Astrocyte (in vitro differentiated cells and primary cell): ENCODE results near the gene TSPAN32. TPM values are rescaled to one million over a fixed set of nuclear protein-coding genes. Genes with fewer than 3 reads are reported as not detected.

ENCODE experiments used
- DNase-seq: peaks from one replicate; pipeline ENCODE4 v3.0.0-alpha.2; 2010; ENCODE audit warnings: low read depth
- FAIRE-seq: peaks from 2 replicates; lab custom pipeline; 2011; peaks lifted over from hg19 to GRCh38; lab: Jason Lieb, UNC
- H2AFZ ChIP-seq: 2 replicates; pipeline ENCODE4 v1.6.0; 2012; ENCODE audit warnings: low read depth, low read length, inconsistent platforms
- H3K27ac ChIP-seq: 2 replicates; pipeline ENCODE4 v1.5.1; 2011; ENCODE audit warnings: low read depth, low read length, inconsistent platforms
- H3K27me3 ChIP-seq: 2 replicates; pipeline ENCODE4 v1.6.0; 2011; ENCODE audit warnings: low read length, inconsistent platforms; ENCODE audit not compliant: insufficient read depth
- H3K36me3 ChIP-seq: 2 replicates; pipeline ENCODE4 v1.5.1; 2011; ENCODE audit warnings: low read length, inconsistent platforms; ENCODE audit not compliant: insufficient read depth
- H3K4me1 ChIP-seq: 2 replicates; pipeline ENCODE4 v1.5.1; 2011; ENCODE audit warnings: low read length, inconsistent platforms; ENCODE audit not compliant: insufficient read depth
- H3K4me2 ChIP-seq: 2 replicates; pipeline ENCODE4 v1.6.0; 2012; ENCODE audit warnings: low read length, inconsistent platforms
- H3K4me3 ChIP-seq: 2 replicates; pipeline ENCODE4 v1.5.1; 2011; ENCODE audit warnings: low read depth, mild to moderate bottlenecking, low read length, inconsistent platforms; ENCODE audit not compliant: insufficient read depth
- H3K79me2 ChIP-seq: 2 replicates; pipeline ENCODE4 v1.6.0; 2012; ENCODE audit warnings: mild to moderate bottlenecking, low read length, inconsistent platforms; ENCODE audit not compliant: insufficient read depth
- H3K9ac ChIP-seq: 2 replicates; pipeline ENCODE4 v1.6.0; 2012; ENCODE audit warnings: mild to moderate bottlenecking, low read length, inconsistent platforms
- H3K9me3 ChIP-seq: 2 replicates; pipeline ENCODE4 v1.5.1; 2012; ENCODE audit warnings: low read depth, mild to moderate bottlenecking, low read length, inconsistent platforms; ENCODE audit not compliant: insufficient read depth
- H4K20me1 ChIP-seq: 2 replicates; pipeline ENCODE4 v1.6.0; 2012; ENCODE audit warnings: low read length, inconsistent platforms; ENCODE audit not compliant: insufficient read depth
- H3K27ac Mint-ChIP-seq: one replicate; pipeline ENCODE4 v1.8.0; 2021; ENCODE audit warnings: mild to moderate bottlenecking, mixed read lengths; ENCODE audit not compliant: unreplicated experiment
- H3K27me3 Mint-ChIP-seq: one replicate; pipeline ENCODE4 v1.8.0; 2021; ENCODE audit warnings: low read depth, mixed read lengths; ENCODE audit not compliant: unreplicated experiment
- H3K36me3 Mint-ChIP-seq: one replicate; pipeline ENCODE4 v1.8.0; 2021; ENCODE audit warnings: low read depth, mixed read lengths; ENCODE audit not compliant: unreplicated experiment
- H3K4me1 Mint-ChIP-seq: one replicate; pipeline ENCODE4 v1.8.0; 2021; ENCODE audit warnings: low read depth, mixed read lengths; ENCODE audit not compliant: unreplicated experiment
- H3K4me3 Mint-ChIP-seq: one replicate; pipeline ENCODE4 v1.8.0; 2021; ENCODE audit warnings: mild to moderate bottlenecking, moderate library complexity, mixed read lengths; ENCODE audit not compliant: unreplicated experiment
- H3K9me3 Mint-ChIP-seq: one replicate; pipeline ENCODE4 v1.8.0; 2021; ENCODE audit warnings: mild to moderate bottlenecking, mixed read lengths; ENCODE audit not compliant: unreplicated experiment
- EZH2 ChIP-seq: IDR thresholded peaks from 2 replicates; pipeline ENCODE4 v1.6.1; 2012; ENCODE audit warnings: mild to moderate bottlenecking, low read length, inconsistent platforms; ENCODE audit not compliant: insufficient read depth
- total RNA-seq: library from RNA; stranded (reverse); gene quantifications from 2 replicates; pipeline ENCODE4 v1.2.1, GENCODE V29; 2021
- TF ChIP-seq, protein P1 (sequence below): IDR thresholded peaks from 2 replicates; pipeline ENCODE4 v1.5.1; 2011; ENCODE audit warnings: low read depth, mild to moderate bottlenecking, inconsistent platforms, low read length, moderate library complexity; ENCODE audit not compliant: insufficient read depth

Gene TSPAN32
- total RNA-seq, 1 donor from 2014 or later, result not detected

DNA sequence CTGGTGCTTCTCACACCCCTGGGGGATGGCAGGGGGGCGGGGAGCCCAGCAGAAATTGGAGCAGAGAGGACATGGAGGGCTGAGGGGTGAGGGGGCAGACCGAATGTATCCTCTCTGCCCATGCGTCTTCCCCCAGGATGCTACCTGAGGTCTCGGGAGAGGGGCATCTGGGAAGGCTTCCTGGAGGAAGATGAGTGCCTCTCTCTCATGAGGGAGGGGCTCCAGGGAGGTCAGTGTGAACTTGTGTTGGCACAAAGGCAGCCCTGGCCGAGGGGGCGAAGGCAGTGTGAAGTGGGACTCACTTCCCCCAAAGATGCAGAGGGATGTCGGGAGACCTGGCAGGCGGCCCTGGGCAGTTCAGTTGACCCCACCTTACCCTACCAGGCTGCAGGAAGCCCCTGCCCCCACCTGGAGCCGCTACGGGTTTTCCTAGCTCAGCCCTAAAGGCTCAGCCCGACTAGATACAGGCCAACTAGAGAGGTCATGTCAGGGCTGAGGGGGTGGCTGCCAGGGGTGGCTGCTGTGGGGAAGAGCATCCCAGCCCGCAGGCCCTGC lies 41.8 kb upstream of the TSPAN32 start:
- H3K4me1 Mint-ChIP-seq, result no peaks in the 10 kb centered on the region
- no peak for DNase-seq

DNA sequence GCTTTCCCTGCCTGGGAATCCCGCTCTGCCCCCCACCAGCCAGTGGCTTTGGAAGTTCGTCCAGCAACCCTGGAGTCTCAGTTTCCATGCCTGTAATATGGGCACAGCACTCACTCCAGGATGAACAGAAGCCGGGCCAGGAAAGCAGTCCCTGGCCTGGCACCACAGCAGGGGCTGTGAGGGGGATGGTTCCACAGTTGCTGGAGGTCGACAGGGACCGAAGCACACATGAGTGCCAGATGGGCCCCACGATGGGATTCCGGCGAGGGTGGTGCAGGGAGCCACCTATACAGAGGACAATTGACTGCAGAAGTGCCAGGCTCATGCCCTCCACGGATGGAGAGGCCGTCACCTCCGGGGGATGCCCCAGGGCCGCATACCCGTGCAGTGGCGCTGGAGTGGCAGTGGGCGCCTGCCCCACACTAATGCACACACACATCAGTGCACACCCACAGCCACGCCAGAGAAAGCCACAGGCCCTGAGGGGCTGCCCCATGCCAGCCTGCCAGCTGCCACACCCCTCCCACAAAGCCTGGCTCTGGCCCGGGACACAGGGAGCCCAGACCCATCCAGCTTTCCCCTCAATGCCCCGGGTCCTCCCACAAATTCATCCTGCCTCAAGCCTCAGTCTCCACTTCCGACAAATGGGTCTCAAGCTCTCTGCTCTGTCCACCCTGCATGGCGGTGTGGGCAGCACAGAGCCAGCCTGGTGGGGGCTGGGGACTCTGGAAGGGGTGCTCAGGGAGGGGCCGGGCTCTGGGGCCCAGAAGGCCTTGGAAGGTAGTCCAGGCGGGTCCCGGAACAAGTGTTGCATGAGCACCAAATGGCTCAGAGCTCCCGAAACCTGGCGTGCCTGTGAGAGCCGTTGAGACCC lies 41.1 kb upstream of the TSPAN32 start:
- H3K4me1 ChIP-seq, result no peaks in the 10 kb centered on the region
- H3K4me3 Mint-ChIP-seq, result no peak overlapping the region
- H3K9ac ChIP-seq, result no peak overlapping the region
- H3K9me3 Mint-ChIP-seq, result no peaks in the 10 kb centered on the region
- H3K4me3 ChIP-seq, result no peak overlapping the region
- H3K36me3 Mint-ChIP-seq, result no peaks in the 10 kb centered on the region
- H3K4me1 Mint-ChIP-seq, result no peaks in the 10 kb centered on the region
- no peaks in the 10 kb centered on the region for H4K20me1 ChIP-seq
- H3K27ac Mint-ChIP-seq, result no peak overlapping the region
- no peak for DNase-seq
- H3K36me3 ChIP-seq, result no peaks in the 10 kb centered on the region
- peaks cover 49% of the 10 kb centered on the region for H3K27me3 Mint-ChIP-seq
- H3K79me2 ChIP-seq, result no peaks in the 10 kb centered on the region
- H3K4me2 ChIP-seq, result no peak overlapping the region
- TF ChIP-seq EZH2, result no peak
- peaks cover 2% of the 10 kb centered on the region for H3K27me3 ChIP-seq
- H2AFZ ChIP-seq, result no peak overlapping the region
- no peaks in the 10 kb centered on the region for H3K9me3 ChIP-seq
- FAIRE-seq, result no peak
- H3K27ac ChIP-seq, result no peak overlapping the region

More for the DNA sequence above, 41.8 kb upstream of the TSPAN32 start:
- no peak overlapping the region for H3K27ac Mint-ChIP-seq
- no peaks in the 10 kb centered on the region for H4K20me1 ChIP-seq
- H3K9ac ChIP-seq, result no peak overlapping the region
- no peak for FAIRE-seq
- no peak overlapping the region for H2AFZ ChIP-seq
- peaks cover 47% of the 10 kb centered on the region for H3K27me3 Mint-ChIP-seq
- H3K36me3 ChIP-seq, result no peaks in the 10 kb centered on the region
- no peaks in the 10 kb centered on the region for H3K9me3 Mint-ChIP-seq
- H3K36me3 Mint-ChIP-seq, result no peaks in the 10 kb centered on the region
- TF ChIP-seq, protein P1, sequence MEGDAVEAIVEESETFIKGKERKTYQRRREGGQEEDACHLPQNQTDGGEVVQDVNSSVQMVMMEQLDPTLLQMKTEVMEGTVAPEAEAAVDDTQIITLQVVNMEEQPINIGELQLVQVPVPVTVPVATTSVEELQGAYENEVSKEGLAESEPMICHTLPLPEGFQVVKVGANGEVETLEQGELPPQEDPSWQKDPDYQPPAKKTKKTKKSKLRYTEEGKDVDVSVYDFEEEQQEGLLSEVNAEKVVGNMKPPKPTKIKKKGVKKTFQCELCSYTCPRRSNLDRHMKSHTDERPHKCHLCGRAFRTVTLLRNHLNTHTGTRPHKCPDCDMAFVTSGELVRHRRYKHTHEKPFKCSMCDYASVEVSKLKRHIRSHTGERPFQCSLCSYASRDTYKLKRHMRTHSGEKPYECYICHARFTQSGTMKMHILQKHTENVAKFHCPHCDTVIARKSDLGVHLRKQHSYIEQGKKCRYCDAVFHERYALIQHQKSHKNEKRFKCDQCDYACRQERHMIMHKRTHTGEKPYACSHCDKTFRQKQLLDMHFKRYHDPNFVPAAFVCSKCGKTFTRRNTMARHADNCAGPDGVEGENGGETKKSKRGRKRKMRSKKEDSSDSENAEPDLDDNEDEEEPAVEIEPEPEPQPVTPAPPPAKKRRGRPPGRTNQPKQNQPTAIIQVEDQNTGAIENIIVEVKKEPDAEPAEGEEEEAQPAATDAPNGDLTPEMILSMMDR, result no peak
- TF ChIP-seq EZH2, result no peak
- H3K4me3 ChIP-seq, result no peak overlapping the region
- no peaks in the 10 kb centered on the region for H3K9me3 ChIP-seq
- no peaks in the 10 kb centered on the region for H3K27me3 ChIP-seq
- no peaks in the 10 kb centered on the region for H3K79me2 ChIP-seq
- no peaks in the 10 kb centered on the region for H3K4me1 ChIP-seq
- no peak overlapping the region for H3K4me3 Mint-ChIP-seq
- H3K4me2 ChIP-seq, result no peak overlapping the region
- H3K27ac ChIP-seq, result no peak overlapping the region

DNA sequence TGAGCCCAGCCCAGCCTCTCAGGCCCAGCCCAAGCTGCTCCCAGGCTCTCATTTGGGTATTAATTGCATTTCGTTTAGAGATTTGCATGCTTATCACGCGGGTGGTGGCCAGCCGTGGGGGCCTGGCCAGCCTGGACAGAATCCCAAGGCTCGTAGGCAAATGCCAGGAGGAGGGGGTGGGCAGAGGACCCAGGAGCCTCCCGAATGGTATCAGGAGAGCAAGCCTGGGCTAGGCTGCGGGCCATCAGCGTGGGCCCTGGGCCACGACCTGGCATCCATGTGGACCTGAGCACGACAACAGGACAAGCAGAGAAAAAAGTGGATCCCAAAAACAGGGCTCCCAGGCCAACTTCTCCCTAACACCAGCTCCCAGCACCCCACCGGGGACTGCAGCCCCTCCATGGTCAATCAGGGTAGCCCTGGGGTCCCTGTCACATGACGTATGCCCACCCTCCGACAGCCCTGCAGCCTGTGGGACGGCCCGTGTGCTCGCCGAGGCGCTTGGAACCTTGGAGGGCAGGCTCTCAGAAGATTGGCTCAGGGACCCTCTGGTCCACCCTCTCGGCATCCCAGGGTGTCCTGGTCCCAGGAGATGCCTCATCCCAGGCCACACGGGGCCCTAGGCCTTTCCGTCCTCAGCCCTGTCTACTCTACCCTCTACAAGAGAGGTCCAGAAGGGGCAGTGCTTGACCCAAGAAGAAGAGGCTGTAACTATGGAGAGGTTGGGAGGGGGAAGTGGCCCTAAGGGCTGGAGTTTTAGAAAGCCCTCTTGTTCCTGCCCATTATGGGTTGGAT lies 40.2 kb upstream of the TSPAN32 start:
- Mint-ChIP-seq H3K27ac (no peak overlapping the region), H3K9me3 (peaks cover 2% of the 10 kb centered on the region), H3K4me3 (no peak overlapping the region), H3K27me3 (peaks cover 49% of the 10 kb centered on the region), H3K36me3 (no peaks in the 10 kb centered on the region), H3K4me1 (no peaks in the 10 kb centered on the region)
- Histone ChIP-seq H3K9ac (no peak overlapping the region), H3K79me2 (no peaks in the 10 kb centered on the region), H3K4me2 (no peak overlapping the region), H3K4me1 (no peaks in the 10 kb centered on the region), H4K20me1 (no peaks in the 10 kb centered on the region), H3K36me3 (no peaks in the 10 kb centered on the region), H3K9me3 (no peaks in the 10 kb centered on the region), H2AFZ (no peak overlapping the region), H3K27ac (no peak overlapping the region), H3K4me3 (no peak overlapping the region), H3K27me3 (peaks cover 7% of the 10 kb centered on the region)
- DNase-seq (no peak), FAIRE-seq (no peak)
- TF ChIP-seq, protein P1, result no peak
- TF ChIP-seq EZH2, result no peak
